Measurements from ENCODE around the gene BPIFB1.

The BPIFB1 gene

DNA sequence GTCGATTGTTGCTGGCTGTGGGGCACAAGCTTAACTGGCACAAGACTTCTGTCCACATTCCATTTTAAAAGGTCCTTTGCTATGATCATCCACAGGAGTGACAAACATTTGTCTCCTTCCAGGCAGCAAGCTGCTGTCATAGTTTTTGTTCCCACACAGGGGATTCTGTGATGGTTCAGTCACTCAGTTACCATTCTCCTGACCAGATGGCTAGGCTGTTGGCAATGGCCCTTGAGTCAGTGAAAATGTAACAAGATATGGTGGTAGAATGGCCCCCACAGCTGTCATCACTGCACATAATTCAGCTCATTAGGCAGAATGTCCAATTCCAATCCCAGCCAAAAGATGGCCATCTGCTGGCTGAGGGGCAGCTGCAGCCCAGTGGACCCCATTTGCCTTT, 33.6 kb upstream of the BPIFB1 start:
- no peak overlapping the region for H3K4me3 Mint-ChIP-seq
- TF ChIP-seq, protein P1, sequence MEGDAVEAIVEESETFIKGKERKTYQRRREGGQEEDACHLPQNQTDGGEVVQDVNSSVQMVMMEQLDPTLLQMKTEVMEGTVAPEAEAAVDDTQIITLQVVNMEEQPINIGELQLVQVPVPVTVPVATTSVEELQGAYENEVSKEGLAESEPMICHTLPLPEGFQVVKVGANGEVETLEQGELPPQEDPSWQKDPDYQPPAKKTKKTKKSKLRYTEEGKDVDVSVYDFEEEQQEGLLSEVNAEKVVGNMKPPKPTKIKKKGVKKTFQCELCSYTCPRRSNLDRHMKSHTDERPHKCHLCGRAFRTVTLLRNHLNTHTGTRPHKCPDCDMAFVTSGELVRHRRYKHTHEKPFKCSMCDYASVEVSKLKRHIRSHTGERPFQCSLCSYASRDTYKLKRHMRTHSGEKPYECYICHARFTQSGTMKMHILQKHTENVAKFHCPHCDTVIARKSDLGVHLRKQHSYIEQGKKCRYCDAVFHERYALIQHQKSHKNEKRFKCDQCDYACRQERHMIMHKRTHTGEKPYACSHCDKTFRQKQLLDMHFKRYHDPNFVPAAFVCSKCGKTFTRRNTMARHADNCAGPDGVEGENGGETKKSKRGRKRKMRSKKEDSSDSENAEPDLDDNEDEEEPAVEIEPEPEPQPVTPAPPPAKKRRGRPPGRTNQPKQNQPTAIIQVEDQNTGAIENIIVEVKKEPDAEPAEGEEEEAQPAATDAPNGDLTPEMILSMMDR (IDR thresholded peaks at IDR 0.05; ENCODE audit: unreplicated experiment in 3 of 3), result no peak
- peaks cover 13% of the 10 kb centered on the region for H3K27me3 Mint-ChIP-seq (ENCODE audit: low read depth)
- no peak overlapping the region for H3K27ac Mint-ChIP-seq
- H3K9me3 Mint-ChIP-seq, result peaks cover 4% of the 10 kb centered on the region
- no peaks in the 10 kb centered on the region for H3K36me3 Mint-ChIP-seq (ENCODE audit: low read depth)
- no peaks in the 10 kb centered on the region for H3K4me1 Mint-ChIP-seq

- TF ChIP-seq, protein P1 (IDR thresholded peaks at IDR 0.05; ENCODE audit: unreplicated experiment in 3 of 3), result no peak
- Mint-ChIP-seq H3K27me3 (ENCODE audit: low read depth) (peaks cover 17% of the 10 kb centered on the region), H3K36me3 (ENCODE audit: low read depth) (no peaks in the 10 kb centered on the region), H3K4me1 (no peaks in the 10 kb centered on the region), H3K4me3 (no peak overlapping the region), H3K9me3 (peaks cover 10% of the 10 kb centered on the region), H3K27ac (no peak overlapping the region)
Measured at GRCh38 chr20:33250666-33251065, 32.3 kb upstream of the BPIFB1 start.

DNA sequence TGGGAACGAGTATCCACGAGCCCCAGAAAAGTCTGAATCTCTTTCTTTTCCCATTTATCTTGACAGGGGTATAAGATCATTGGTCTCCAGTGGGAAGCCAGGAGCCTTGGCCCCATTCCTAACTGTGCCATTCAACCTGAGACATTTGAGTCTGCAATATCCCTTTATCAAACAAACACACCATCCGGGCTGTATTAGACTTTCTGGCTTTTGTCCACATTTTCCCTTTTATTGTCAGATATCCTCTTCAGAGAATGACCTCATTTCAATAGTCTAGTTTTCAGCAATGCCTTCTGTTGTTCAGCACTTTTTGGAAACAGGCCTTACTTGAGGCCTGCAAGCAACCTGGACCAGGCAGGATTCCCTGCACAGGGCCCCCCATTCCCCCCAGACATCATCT, 31.5 kb upstream of the BPIFB1 start:
- Mint-ChIP-seq H3K36me3 (ENCODE audit: low read depth) (no peaks in the 10 kb centered on the region), H3K27me3 (ENCODE audit: low read depth) (peaks cover 14% of the 10 kb centered on the region), H3K4me1 (no peaks in the 10 kb centered on the region), H3K9me3 (peaks cover 10% of the 10 kb centered on the region), H3K4me3 (no peak overlapping the region), H3K27ac (no peak overlapping the region)
- TF ChIP-seq, protein P1 (IDR thresholded peaks at IDR 0.05; ENCODE audit: unreplicated experiment in 3 of 3), result no peak

- Mint-ChIP-seq H3K4me3 (no peak overlapping the region), H3K9me3 (peaks cover 10% of the 10 kb centered on the region), H3K27ac (no peak overlapping the region), H3K4me1 (no peaks in the 10 kb centered on the region), H3K36me3 (ENCODE audit: low read depth) (no peaks in the 10 kb centered on the region), H3K27me3 (ENCODE audit: low read depth) (peaks cover 14% of the 10 kb centered on the region)
- TF ChIP-seq, protein P1 (IDR thresholded peaks at IDR 0.05; ENCODE audit: unreplicated experiment in 3 of 3), result no peak
Measured at GRCh38 chr20:33252460-33252859, 30.6 kb upstream of the BPIFB1 start.

- no peaks in the 10 kb centered on the region for H3K36me3 Mint-ChIP-seq (ENCODE audit: low read depth)
- H3K9me3 Mint-ChIP-seq, result peaks cover 10% of the 10 kb centered on the region
- H3K27ac Mint-ChIP-seq, result no peak overlapping the region
- H3K4me3 Mint-ChIP-seq, result no peak overlapping the region
- H3K4me1 Mint-ChIP-seq, result no peaks in the 10 kb centered on the region
- TF ChIP-seq, protein P1 (IDR thresholded peaks at IDR 0.05; ENCODE audit: unreplicated experiment in 3 of 3), result no peak
- peaks cover 14% of the 10 kb centered on the region for H3K27me3 Mint-ChIP-seq (ENCODE audit: low read depth)
Measured at GRCh38 chr20:33255005-33255404, 28.0 kb upstream of the BPIFB1 start.

DNA sequence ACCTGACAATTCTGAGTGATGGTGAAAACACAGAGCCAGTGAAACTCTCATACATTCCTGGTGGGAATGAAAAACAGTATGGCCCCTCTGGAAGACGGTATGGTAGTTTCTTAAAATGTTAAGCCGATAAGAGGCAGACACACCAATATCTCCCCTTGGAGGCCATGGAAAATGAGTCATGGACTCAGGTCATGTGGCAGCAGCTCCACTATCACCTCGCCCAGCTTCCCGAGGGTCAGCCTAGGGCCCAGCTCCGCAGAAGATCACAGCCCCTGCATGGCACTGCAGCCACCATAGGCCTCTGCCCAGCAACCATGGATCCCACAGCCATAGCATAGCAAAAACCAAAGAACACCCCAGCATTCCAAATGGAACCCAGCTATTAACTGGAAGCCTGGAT, 25.8 kb upstream of the BPIFB1 start:
- peaks cover 10% of the 10 kb centered on the region for H3K9me3 Mint-ChIP-seq
- H3K36me3 Mint-ChIP-seq (ENCODE audit: low read depth), result no peaks in the 10 kb centered on the region
- no peak overlapping the region for H3K27ac Mint-ChIP-seq
- H3K4me1 Mint-ChIP-seq, result peaks cover 8% of the 10 kb centered on the region
- TF ChIP-seq, protein P1 (IDR thresholded peaks at IDR 0.05; ENCODE audit: unreplicated experiment in 3 of 3), result no peak
- peaks cover 14% of the 10 kb centered on the region for H3K27me3 Mint-ChIP-seq (ENCODE audit: low read depth)
- no peak overlapping the region for H3K4me3 Mint-ChIP-seq
